HG02970 (cell line): Measurements from ENCODE around the gene SMYD3.
"Not testable (repeated sequence)": the region's sequence is repeated elsewhere in the genome, so short reads cannot be mapped to it uniquely, and the experiment has no call there.

ENCODE experiments used
- ATAC-seq: cut with Tn5 transposase; IDR thresholded peaks from one replicate; pipeline ENCODE4 v1.9.1; 2021; ENCODE audit warnings: mild to moderate bottlenecking, moderate library complexity, moderate number of reproducible peaks; ENCODE audit not compliant: unreplicated experiment, low FRiP score

Gene SMYD3

GRCh38 chr1:246083416-246083815 is 423.7 kb downstream of the SMYD3 start:
- no peak for ATAC-seq

- ATAC-seq: no peak
Observed at GRCh38 chr1:246081856-246082668, 425.0 kb downstream of the SMYD3 start.

- no peak for ATAC-seq
Observed at GRCh38 chr1:246081138-246081702, 425.9 kb downstream of the SMYD3 start.

GRCh38 chr1:246080031-246080430 is 427.0 kb downstream of the SMYD3 start:
- ATAC-seq: no peak

GRCh38 chr1:246078888-246079252 is 428.2 kb downstream of the SMYD3 start:
- ATAC-seq: no peak

GRCh38 chr1:246078126-246078887 is 428.8 kb downstream of the SMYD3 start:
- ATAC-seq: no peak

- no peak for ATAC-seq
Observed at GRCh38 chr1:246077476-246077875, 429.6 kb downstream of the SMYD3 start.

GRCh38 chr1:246074421-246074820 is 432.7 kb downstream of the SMYD3 start:
- no peak for ATAC-seq

- no peak for ATAC-seq
Observed at GRCh38 chr1:246072456-246072955, 434.6 kb downstream of the SMYD3 start.

GRCh38 chr1:246071981-246072380 is 435.1 kb downstream of the SMYD3 start:
- not testable (repeated sequence) for ATAC-seq

- ATAC-seq: not testable (repeated sequence)
Observed at GRCh38 chr1:246071561-246071960, 435.5 kb downstream of the SMYD3 start.

GRCh38 chr1:246069581-246069980 is 437.5 kb downstream of the SMYD3 start:
- no peak for ATAC-seq

GRCh38 chr1:246068619-246069509 is 438.2 kb downstream of the SMYD3 start:
- no peak for ATAC-seq

GRCh38 chr1:246068217-246068512 is 438.9 kb downstream of the SMYD3 start:
- ATAC-seq: no peak

GRCh38 chr1:246067432-246068216 is 439.5 kb downstream of the SMYD3 start:
- no peak for ATAC-seq

- no peak for ATAC-seq
Observed at GRCh38 chr1:246066573-246066972, 440.5 kb downstream of the SMYD3 start.

- no peak for ATAC-seq
Observed at GRCh38 chr1:246065592-246065991, 441.5 kb downstream of the SMYD3 start.

- no peak for ATAC-seq
Observed at GRCh38 chr1:246064891-246065290, 442.2 kb downstream of the SMYD3 start.

GRCh38 chr1:246063013-246063616 is 444.0 kb downstream of the SMYD3 start:
- no peak for ATAC-seq
